ENCODE measurements around the gene C1QTNF8. TPM values are rescaled to one million over a fixed set of nuclear protein-coding genes. Genes with fewer than 3 reads are reported as not detected.

Gene C1QTNF8
- total RNA-seq, 1 donor from 2014 or later, result not detected

DNA sequence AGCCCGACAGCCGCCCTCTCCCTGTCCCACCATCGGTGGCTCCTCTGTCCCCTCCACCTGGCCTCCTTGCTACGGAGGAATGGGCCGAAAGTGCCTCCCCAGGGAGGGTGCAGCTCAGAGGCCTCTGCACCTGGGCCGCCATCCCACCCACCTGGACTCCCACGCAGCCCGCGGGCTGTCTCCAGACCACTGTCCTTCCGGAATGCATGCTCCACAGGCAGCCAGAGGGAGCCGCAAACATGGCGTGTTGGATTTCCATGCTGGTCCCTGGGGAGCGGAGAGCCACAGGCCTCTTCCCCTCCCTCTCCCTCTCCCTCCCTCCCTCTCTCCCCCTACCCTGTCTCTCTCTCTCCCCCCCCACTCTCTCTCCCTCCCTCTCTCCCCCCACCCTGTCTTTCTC, 20.5 kb downstream of the C1QTNF8 start:
- Histone ChIP-seq H2AFZ (ENCODE audit: low read depth, low read length) (no peak overlapping the region), H3K27ac (ENCODE audit: low read depth, low read length) (no peak overlapping the region), H3K27me3 (ENCODE audit: insufficient read depth, low read length) (peaks cover 22% of the 10 kb centered on the region), H3K4me2 (ENCODE audit: low read length) (no peak overlapping the region), H3K9me3 (ENCODE audit: insufficient read depth, low read depth, low read length) (no peaks in the 10 kb centered on the region), H3K79me2 (ENCODE audit: insufficient read depth, low read length) (no peaks in the 10 kb centered on the region), H3K9ac (ENCODE audit: low read length) (no peak overlapping the region), H3K4me1 (ENCODE audit: insufficient read depth, low read length) (peaks cover 2% of the 10 kb centered on the region), H3K4me3 (ENCODE audit: insufficient read depth, low read depth, low read length) (no peak overlapping the region), H4K20me1 (ENCODE audit: insufficient read depth, low read length) (no peaks in the 10 kb centered on the region), H3K36me3 (ENCODE audit: insufficient read depth, low read length) (no peaks in the 10 kb centered on the region)
- Mint-ChIP-seq H3K4me3 (ENCODE audit: unreplicated experiment) (no peak overlapping the region), H3K27ac (ENCODE audit: unreplicated experiment) (no peak overlapping the region), H3K4me1 (ENCODE audit: low read depth, unreplicated experiment) (no peaks in the 10 kb centered on the region), H3K27me3 (ENCODE audit: low read depth, unreplicated experiment) (peaks cover 19% of the 10 kb centered on the region), H3K9me3 (ENCODE audit: unreplicated experiment) (no peaks in the 10 kb centered on the region), H3K36me3 (ENCODE audit: low read depth, unreplicated experiment) (no peaks in the 10 kb centered on the region)
- DNase-seq (ENCODE audit: low read depth), result no peak
- TF ChIP-seq CTCF (IDR thresholded peaks at IDR 0.05; ENCODE audit: insufficient read depth, low read depth, low read length), result no peak
- no peak for FAIRE-seq

DNA sequence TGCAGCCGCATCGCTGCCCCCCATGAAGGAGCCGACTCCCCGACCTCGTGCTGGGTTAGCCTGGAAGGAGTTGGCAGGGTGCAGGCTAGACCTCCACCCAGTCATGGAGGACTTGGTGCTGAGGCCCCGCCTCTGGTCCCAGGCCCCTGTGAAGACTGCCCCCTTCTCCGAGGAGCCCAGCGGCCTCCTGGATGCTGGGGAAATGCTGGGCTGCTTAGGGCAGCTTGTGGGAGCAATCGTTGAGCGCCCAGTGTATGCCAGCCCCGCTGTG, 21.7 kb downstream of the C1QTNF8 start:
- peaks cover 29% of the 10 kb centered on the region for H3K27me3 ChIP-seq (ENCODE audit: insufficient read depth, low read length)
- Mint-ChIP-seq H3K9me3 (ENCODE audit: unreplicated experiment) (no peaks in the 10 kb centered on the region), H3K4me1 (ENCODE audit: low read depth, unreplicated experiment) (no peaks in the 10 kb centered on the region), H3K4me3 (ENCODE audit: unreplicated experiment) (no peak overlapping the region), H3K27ac (ENCODE audit: unreplicated experiment) (no peak overlapping the region), H3K36me3 (ENCODE audit: low read depth, unreplicated experiment) (no peaks in the 10 kb centered on the region), H3K27me3 (ENCODE audit: low read depth, unreplicated experiment) (peaks cover 20% of the 10 kb centered on the region)
- H3K4me3 ChIP-seq (ENCODE audit: insufficient read depth, low read depth, low read length), result no peak overlapping the region
- H3K4me2 ChIP-seq (ENCODE audit: low read length), result no peak overlapping the region
- H3K9me3 ChIP-seq (ENCODE audit: insufficient read depth, low read depth, low read length), result no peaks in the 10 kb centered on the region
- H3K36me3 ChIP-seq (ENCODE audit: insufficient read depth, low read length), result no peaks in the 10 kb centered on the region
- TF ChIP-seq CTCF (IDR thresholded peaks at IDR 0.05; ENCODE audit: insufficient read depth, low read depth, low read length) (no peak), EZH2 (IDR thresholded peaks at IDR 0.05; ENCODE audit: insufficient read depth, low read length) (no peak)
- no peaks in the 10 kb centered on the region for H3K79me2 ChIP-seq (ENCODE audit: insufficient read depth, low read length)
- DNase-seq (ENCODE audit: low read depth) (no peak), FAIRE-seq (no peak)
- H3K4me1 ChIP-seq (ENCODE audit: insufficient read depth, low read length), result peaks cover 2% of the 10 kb centered on the region
- no peak overlapping the region for H3K27ac ChIP-seq (ENCODE audit: low read depth, low read length)
- no peak overlapping the region for H2AFZ ChIP-seq (ENCODE audit: low read depth, low read length)
- H4K20me1 ChIP-seq (ENCODE audit: insufficient read depth, low read length), result no peaks in the 10 kb centered on the region
- no peak overlapping the region for H3K9ac ChIP-seq (ENCODE audit: low read length)

GRCh38 chr16:1073566-1074378, 22.3 kb downstream of the C1QTNF8 start:
- no peak overlapping the region for H3K4me3 Mint-ChIP-seq (ENCODE audit: unreplicated experiment)
- FAIRE-seq (no peak), DNase-seq (ENCODE audit: low read depth) (no peak)
- Histone ChIP-seq H3K27ac (ENCODE audit: low read depth, low read length) (no peak overlapping the region), H3K9me3 (ENCODE audit: insufficient read depth, low read depth, low read length) (no peaks in the 10 kb centered on the region), H3K4me2 (ENCODE audit: low read length) (no peak overlapping the region), H3K27me3 (ENCODE audit: insufficient read depth, low read length) (peaks cover 29% of the 10 kb centered on the region), H3K36me3 (ENCODE audit: insufficient read depth, low read length) (no peaks in the 10 kb centered on the region), H2AFZ (ENCODE audit: low read depth, low read length) (no peak overlapping the region), H3K4me1 (ENCODE audit: insufficient read depth, low read length) (peaks cover 1% of the 10 kb centered on the region), H3K79me2 (ENCODE audit: insufficient read depth, low read length) (no peaks in the 10 kb centered on the region), H3K4me3 (ENCODE audit: insufficient read depth, low read depth, low read length) (no peak overlapping the region), H4K20me1 (ENCODE audit: insufficient read depth, low read length) (no peaks in the 10 kb centered on the region), H3K9ac (ENCODE audit: low read length) (no peak overlapping the region)
- H3K36me3 Mint-ChIP-seq (ENCODE audit: low read depth, unreplicated experiment), result no peaks in the 10 kb centered on the region
- H3K4me1 Mint-ChIP-seq (ENCODE audit: low read depth, unreplicated experiment), result no peaks in the 10 kb centered on the region
- TF ChIP-seq CTCF (IDR thresholded peaks at IDR 0.05; ENCODE audit: insufficient read depth, low read depth, low read length), result no peak
- no peaks in the 10 kb centered on the region for H3K9me3 Mint-ChIP-seq (ENCODE audit: unreplicated experiment)
- no peak overlapping the region for H3K27ac Mint-ChIP-seq (ENCODE audit: unreplicated experiment)
- peaks cover 20% of the 10 kb centered on the region for H3K27me3 Mint-ChIP-seq (ENCODE audit: low read depth, unreplicated experiment)

All from astrocyte (in vitro differentiated cells and primary cell).